ENCODE results near the gene RNLS.

The RNLS gene

DNA sequence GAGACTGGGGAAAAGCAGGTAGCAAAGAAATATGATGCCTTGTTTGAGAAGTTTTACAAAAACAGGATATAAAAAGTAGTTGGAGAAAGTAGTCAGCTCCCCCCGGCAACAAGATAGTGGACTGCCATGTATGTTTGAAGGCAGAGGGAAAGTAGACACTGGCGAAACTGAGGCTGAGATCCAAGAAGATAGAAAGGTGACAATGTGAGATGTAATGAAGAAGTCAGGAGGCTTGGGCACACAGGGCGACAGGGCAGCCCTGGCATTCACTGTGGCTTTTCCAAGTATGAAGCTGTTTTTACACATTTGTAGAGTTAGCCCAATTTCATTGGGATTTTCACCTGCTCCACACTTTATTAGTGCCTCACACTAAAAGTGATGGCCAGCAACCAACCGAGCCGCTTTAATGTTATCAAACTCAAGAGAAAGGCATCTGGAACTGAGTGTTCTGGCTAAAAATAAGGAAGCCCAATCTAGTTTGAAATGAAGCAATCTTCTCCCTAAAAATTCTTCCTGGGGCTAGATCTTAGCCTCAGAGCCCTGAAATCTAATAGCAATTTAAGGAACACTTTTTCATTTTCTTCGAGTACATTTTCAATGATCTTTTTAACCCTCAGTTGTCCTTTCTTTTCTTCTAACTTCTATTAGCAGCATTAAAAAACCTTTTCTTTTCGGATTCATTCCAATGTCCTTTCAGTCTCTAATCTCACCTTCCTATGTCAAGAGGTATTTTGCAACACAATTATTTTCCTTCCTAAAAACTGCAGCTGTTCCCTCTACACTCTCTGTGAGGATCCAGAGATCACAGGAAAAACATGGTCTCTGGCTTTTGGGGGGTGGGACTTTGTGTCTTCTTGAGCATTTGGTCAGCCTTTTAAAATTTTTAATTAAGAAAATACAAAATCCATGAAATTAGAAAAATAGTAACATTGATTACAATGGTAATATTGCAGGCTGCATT lies 108.0 kb downstream of the RNLS start:
- DNase-seq (ENCODE audit: low read depth), result no peak

DNA sequence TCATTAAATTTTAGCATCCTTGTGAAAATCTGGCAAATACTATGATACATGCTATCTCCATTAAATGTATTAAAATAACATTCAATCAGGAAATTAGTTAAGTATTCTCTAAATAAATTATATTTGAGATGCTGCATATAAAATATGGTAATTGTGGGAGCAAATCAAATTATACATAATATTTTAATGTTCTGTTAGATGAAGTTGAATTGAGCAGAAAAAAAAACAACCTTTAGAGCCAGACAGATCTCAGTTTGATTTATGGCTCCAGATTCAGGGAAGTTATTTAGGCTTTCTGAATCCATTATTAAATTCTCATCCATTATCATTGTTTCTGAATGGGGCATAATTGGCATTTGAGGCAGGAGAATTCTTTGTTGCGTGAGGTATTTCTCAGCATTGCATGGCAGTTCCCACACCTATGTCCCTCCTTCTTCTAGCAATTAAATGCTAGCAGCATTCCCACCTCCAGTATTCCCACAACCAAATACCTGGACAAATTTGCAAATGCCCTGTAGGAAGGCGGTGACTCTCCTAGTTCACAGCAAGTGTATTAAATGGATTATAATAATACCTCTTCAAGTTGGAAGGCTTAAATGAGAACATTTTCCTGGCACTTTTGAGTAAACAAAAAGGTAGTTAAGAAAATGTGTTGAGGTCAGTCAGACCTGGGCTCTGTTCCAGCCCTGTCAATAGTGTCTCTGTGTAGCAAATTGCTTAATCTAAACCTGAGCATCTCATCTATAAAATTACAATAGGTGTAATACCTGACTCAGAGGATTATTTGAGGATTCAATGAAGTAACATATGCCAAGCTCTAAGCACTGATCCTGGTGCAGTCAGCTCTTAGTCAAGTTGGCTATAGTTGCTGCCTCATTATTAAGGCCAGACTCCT lies 108.9 kb downstream of the RNLS start:
- DNase-seq (ENCODE audit: low read depth), result no peak

DNA sequence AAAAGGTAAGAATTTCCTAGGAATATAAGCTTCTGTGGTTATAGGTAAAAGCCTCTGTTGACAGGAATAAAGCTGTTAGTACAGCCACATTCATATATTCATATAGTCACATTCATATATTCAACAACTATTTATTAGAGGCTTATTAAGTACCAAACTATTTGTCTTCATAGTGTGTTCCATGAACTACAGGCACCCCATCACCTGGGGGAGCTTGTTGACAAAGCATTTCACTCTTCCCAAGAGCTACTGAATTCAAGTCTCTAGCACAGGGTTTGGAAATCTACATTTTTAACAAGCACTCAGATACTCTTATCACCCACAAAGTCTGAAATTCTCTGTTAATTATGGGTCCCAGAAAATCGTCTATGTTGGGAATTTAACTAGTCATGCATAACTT lies 110.6 kb downstream of the RNLS start:
- no peak for DNase-seq (ENCODE audit: low read depth)

DNA sequence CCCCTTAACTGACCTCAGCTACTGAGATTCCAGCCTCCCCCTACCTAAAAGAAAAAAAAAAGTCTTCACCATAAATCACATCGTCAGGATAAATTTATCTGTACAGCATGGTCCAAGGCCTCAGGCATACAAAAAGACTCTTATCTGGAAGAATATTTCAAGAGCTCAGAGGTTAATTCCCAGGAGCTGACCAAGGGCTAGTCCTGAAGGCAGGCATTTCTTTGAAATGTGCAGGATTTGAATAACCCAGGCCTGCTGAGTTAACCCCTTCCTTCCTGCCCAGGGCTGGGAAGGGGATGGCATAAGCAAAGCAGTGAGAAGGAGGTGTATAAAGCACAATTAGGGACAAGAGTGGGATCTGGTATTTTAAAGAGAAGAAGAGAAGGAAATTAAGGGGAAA lies 111.2 kb downstream of the RNLS start:
- DNase-seq (ENCODE audit: low read depth), result no peak

DNA sequence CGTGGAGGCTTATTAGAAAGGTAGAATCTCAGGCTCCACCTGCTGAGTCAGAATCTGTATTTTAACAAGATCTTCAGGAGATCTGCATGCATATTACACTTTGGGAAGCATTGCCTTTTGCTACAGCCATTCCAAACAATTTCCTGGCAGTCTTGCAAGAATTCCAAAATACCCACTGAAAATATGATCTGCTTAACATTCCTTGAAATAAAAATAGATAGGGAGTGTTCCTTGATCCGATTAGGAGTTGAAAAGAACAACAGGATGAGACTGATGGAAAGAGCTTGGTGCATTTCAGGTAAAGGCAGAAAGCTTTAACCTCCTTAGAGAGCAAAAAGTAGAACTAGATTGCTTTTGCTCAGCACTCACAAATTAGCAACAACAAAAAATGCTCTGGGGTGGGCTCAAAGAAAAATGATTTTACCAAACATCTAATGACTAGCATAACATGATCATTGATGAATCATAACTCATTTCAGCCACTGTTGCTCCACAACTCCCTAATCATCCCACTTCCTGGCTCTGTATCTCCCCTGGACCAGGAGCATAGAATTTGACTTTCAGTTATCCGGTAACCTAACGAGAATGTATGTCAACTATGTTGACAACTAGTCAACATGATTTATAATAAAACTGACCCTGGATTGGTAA lies 115.2 kb downstream of the RNLS start:
- DNase-seq (ENCODE audit: low read depth), result no peak

DNA sequence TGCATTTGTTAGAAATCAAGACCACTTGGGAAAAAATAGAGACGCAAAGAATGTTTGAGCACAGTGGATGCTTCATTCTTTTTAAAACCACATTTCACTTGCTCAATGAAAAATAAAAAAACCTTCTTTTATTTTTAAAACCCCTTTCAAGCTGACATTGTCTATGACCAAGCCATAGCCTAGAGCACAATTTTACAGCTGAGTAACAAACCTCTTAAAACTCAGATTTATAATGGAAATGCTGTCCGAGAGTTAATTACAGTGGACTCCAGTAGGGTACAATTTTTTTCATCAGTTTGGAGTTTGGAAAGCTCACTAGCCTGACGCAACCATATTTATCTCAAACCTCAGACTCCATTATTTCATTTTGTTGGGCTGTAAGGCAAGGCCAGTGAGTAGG lies 116.3 kb downstream of the RNLS start:
- DNase-seq (ENCODE audit: low read depth), result no peak

DNA sequence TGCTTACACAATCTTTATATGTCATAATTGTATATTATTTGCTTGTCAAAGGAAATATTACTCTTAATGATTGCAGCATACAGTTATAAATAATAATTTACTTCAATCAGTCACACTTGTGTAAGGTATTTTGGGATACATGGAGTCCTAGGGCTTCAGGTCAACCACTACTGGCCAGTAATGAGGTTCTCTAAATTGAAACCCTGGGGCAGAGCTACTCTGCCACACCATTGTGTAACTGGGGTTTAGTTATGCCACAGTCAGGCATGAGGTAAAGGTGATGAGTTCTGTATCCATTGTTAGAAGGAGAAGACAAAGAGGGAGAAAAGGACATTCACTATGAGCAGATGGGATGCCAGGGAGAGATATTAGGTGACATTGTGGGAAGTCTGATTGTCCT lies 117.4 kb downstream of the RNLS start:
- DNase-seq (ENCODE audit: low read depth), result no peak

DNA sequence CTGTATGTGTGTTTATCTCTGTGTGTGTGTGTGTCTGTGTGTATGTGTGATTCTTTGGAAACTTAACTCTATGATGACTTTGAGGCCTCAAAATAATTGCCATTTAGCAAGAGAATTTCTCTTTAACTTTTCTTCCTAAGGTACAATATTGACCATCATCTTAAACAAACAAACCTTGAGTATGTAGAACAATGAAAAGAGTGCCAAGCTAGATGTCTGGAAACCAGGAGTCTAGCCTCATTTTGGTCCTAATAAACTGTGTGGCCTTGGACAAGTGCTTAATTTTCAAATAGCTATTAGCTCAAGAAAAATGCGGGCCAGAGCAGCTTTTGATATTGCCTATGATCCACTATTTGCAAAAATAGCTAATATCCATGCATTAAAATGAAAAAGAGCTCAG lies 119.3 kb downstream of the RNLS start:
- no peak for DNase-seq (ENCODE audit: low read depth)

DNA sequence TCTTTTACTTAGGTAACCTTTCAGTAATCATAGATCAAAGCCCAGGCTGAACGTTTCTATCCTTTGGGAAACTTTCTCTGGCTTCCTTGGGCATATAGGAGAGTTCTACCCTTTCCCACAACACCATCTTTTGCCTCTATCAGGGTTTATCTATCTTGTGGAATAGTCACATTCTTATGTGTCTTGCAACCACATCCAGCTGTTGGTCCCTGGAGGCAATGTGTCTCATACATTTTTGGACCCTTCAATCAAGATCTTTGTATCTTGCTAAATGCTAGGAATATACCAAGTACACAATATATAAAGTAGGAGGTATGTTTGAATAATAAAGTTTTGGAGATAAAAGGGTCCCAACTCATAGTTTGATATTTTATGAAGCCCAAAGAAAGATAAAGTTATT lies 121.7 kb downstream of the RNLS start:
- no peak for DNase-seq (ENCODE audit: low read depth)

DNA sequence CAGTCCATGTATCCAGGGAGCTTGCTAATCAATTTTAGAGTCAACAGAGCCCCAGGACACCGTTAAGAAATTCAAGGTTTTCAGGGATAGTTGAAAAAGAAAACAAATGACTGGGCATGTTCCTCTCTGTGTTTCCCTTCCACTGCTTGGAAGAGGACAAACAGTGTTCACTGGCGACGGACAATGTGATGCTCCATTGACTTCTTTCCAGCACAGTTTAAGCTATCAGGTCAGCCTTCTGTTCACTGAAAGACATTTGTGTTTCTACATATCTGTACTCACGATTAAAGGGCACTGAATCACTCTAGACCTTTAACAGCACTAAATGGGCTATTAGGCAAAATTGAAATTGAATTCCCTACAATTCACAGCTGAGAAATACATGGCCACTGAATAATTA lies 123.6 kb downstream of the RNLS start:
- no peak for DNase-seq (ENCODE audit: low read depth)

DNA sequence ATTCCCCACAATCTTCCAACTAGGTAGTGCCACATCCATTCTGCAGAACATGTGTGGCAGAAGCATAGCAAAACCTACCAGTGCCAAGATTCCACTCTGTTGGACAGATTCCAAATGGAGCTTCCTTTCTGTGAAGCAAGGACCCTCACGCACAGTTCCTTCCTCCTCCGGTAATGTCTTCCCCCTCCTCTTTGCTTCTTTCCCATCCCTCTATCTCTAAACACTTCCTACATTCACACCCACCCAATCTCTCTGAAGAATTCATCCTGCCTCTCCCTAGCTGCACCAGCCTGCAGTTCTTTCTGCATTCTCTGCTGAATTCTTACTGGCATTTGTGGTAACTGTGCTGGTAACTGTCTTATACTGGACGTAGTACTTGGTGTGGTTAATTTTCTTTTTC lies 124.9 kb downstream of the RNLS start:
- no peak for DNase-seq (ENCODE audit: low read depth)

DNA sequence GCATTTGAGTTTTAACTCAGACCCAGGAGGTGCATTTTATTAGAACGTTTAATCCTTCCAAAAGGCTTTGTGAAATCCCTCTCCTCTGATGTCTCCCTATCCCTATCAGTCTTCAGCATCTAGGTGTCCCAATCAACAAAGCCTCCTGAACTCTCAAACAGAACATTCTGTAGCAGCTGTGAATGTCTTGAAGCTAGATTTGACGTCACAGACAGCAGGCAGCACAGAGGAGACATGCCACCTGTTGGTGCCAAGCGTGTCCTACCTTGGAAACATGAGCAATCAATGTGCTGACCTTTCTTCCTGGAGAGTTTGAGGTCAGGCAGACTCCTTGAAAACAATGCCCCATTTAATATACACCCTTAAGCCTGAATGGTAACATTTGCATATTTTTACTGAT lies 125.5 kb downstream of the RNLS start:
- no peak for DNase-seq (ENCODE audit: low read depth)

DNA sequence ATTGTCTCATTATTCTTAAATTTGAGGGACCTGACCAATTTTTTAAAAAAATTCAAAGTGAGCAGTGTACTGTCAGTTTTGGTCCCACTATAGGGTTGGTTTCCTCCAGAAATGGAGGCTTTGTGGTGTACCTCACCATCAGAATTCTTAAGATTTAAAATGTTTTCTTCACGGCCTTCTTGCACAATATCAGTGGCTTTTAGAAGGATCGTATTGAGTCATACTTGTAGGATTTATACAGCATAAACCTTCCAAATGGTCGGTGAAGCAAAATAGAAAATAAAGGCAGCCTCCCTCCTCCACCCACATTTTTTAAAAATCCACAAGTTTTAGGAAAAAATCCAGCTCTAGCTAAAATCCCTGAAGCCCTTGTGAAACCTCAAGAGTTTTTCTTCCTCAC lies 126.4 kb downstream of the RNLS start:
- DNase-seq (ENCODE audit: low read depth), result no peak

DNA sequence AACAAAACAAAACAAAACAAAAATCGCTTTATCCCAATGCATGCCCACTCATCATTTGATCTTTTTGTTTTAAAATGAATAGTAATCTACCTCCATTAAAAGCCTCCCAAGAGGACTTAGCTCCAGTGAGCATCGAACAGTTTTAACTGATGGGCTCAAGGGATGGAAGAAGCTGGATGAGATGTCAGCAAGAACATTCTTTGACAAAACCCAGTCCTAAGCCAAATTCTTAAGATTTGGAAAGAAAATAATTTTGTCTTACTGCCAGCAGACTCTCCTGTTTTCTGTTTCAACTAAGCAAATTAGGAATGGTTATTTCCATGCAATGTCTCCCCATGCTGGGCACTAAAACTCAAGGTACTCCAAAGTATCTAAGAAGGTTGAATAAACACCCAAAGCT lies 127.3 kb downstream of the RNLS start:
- DNase-seq (ENCODE audit: low read depth), result no peak

DNA sequence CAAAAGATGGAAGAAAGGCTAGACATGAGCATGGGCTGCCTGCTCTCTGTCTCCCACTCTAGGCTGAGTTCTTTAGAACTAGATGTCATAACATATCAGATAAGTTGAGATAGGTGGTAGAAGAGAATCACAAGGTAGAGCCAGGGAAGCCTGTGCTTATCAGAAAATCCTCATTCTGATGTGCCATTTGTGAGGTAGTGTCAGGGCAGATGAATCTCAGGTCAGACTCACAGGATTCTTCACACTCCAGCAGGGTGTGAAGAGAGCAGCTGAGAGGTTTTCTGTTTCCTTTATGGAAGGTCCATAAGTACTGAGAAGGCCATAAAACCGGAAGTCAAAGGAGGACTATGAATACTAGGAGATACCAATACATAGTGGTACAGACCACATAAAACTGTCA lies 132.9 kb downstream of the RNLS start:
- DNase-seq (ENCODE audit: low read depth), result no peak

DNA sequence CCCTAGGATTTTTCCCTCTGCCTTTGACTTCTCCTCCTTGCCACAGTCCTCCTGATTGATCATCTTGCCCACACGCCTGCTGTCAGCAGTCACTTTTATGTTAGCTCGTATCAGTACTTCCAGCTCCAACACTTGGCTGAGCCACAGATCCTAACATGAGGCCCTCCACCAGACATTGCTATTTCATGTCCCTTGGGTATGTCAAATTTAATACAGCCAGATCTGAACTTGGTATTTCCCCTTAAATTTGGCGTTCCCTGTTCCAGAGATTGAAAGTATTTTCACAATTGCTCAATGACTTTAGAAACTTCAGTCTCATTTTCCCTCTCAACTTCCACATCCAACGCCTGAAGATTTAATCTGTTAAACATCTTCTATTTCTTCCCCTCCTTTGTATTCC lies 140.4 kb downstream of the RNLS start:
- no peak for DNase-seq (ENCODE audit: low read depth)

DNA sequence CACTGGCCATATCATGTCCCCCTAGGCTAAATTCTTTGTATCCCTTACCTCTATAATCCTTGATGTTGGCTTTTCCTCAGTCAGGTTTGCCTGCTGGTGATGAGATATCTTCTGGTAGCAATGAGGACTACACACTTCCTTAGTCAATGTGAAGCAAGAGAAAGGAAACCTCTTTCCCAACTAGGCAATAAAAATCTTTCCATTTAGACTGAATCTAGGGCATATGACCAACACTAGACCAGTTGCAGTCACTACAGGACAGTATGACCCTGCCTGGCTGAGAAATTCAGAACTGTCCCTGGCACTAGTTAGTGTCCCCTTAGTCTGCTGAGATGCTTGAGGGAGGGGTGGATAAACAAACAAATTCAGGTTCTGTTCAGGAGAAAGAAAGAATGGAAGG lies 142.6 kb downstream of the RNLS start:
- no peak for DNase-seq (ENCODE audit: low read depth)

DNA sequence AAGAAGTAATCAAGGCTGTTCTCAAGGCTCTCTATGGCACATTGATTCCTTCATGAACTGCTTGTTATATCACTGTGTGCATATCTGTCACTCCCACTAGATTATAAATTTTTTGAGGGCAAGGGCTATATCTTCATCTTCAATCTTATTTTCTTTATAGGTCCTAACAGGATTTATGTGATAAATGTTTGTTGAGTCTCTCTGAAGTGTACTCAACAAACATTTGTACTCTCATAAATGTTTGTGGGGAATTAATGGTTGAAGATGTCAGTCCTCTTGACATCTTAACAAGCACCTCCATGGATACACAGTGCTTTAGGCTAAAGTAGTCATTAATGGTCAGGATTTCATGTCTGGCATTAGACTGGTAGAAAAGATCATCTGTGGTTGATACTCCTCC lies 143.2 kb downstream of the RNLS start:
- no peak for DNase-seq (ENCODE audit: low read depth)

DNA sequence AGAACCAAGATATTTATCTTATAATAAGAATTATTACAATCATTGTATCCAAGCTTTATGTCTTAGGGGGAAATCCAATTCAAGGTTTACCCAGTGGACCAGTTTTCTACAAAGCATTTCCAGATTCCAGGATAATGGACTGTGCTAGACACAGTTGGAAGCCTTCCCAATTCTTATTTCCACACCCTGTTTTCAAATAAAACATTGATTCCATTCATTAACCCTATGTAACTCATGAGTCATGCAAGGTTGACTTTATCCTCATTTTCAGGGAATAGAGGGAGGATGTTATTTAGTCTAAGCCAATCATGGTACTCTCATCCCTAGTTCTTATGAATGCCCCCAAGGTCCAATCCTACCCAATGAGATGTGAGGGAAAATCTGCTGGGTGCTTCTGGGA lies 145.7 kb downstream of the RNLS start:
- DNase-seq (ENCODE audit: low read depth), result no peak

DNA sequence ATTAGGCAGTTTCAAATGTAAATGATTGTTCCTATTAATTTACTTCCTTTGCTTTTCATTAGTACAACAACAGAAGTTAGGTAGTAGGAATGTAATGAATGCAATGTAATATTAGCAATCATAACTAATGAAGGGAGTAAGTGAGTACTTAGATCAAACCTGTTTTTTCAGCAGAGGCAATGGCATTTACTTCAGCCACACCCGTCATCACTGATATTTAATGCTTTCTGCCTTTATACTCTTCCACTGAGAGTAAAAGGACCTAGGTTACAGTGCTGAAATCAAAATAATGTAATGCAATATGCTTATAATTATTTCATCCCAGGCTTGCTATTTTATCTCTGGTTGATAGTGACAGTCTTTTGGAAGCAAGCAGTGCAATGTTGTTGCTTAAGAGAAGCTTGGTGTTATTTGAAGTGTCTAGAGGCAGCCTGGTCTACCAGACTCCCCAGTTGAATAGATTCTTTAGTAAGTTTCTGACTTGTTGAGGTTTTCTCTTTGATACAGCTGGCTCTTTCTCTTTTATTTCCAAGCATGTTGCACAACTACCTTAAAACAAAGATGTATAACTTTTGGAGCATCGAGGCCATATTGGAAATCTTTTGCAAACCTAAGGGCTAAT lies 149.4 kb downstream of the RNLS start:
- DNase-seq (ENCODE audit: low read depth), result no peak

DNA sequence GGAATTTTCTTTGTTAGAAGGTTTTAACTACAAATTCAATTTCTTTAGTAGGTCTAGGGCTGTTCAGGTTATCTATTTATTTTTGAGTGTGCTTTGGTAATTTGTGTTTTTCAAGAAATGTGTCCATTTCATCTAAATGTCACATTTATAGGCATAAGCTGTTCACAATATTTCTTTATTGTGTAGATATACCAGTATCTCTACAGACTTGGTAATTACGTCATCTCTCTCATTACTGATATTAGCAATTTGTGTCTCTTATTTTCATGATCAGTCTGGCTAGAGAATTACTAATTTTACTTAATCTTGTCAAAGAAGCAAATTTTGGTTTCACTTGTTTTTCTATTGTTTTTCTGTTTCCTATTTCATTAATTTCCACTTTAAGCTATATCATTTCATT lies 152.0 kb downstream of the RNLS start:
- no peak for DNase-seq (ENCODE audit: low read depth)

DNA sequence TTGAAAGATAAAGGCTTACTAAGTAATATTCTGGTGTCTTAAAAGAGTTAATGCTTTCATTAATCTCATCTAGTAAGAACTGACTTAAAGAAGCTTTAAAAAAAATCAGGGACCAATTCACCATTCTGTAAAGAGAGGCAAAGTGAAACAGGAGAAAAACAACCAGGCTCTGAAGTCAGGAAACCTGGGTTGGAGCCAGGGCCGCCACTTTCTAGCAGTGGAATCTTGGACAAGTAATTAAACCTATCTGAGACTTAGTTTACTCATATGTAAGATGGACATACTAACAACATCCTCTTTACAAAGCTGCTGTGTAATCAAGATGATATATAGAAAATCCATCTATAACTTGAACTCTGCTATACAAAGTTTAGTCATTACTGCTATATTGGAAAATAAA lies 154.1 kb downstream of the RNLS start:
- DNase-seq (ENCODE audit: low read depth), result no peak
